Vagina (tissue), 2 donors: ENCODE results near the gene HOXB9. TPM values are rescaled to one million over a fixed set of nuclear protein-coding genes. Genes with fewer than 3 reads are reported as not detected.
A peak's percentile ranks its signal among the peaks of the same experiment; 100 is the strongest.

Source experiments
- DNase-seq, 2 donors: peaks; one replicate each; pipeline ENCODE4 v3.0.0-alpha.2; 2017; ENCODE audit errors: extremely low spot score in 2 of 2
- H3K27ac ChIP-seq: fragments of 200-600 bp; sonication (generic); one replicate; pipeline ENCODE4 v1.5.1; 2019
- H3K27me3 ChIP-seq: fragments of 200-600 bp; sonication (generic); one replicate; pipeline ENCODE4 v1.5.1; 2019
- H3K36me3 ChIP-seq, 2 donors: fragments of 200-600 bp; sonication (generic); one replicate each; pipeline ENCODE4 v1.5.1; 2017 to 2019
- H3K4me1 ChIP-seq: fragments of 200-600 bp; sonication (generic); one replicate; pipeline ENCODE4 v1.5.1; 2019
- H3K4me3 ChIP-seq, 2 donors: fragments of 200-600 bp; sonication (generic); 1 replicate in 1 of 2; 2 replicates in 1 of 2; pipeline ENCODE4 v1.5.1; 2016 to 2019
- H3K9me3 ChIP-seq: fragments of 200-600 bp; sonication (generic); one replicate; pipeline ENCODE4 v1.5.1; 2019
- POLR2A ChIP-seq, 2 donors: fragments of 450-650 bp; IDR thresholded peaks; one replicate each; pipeline ENCODE4 v1.6.1; 2017; ENCODE audit warnings: antibody characterized with exemption in 2 of 2, mild to moderate bottlenecking in 2 of 2, moderate library complexity in 2 of 2
- POLR2AphosphoS5 ChIP-seq, 2 donors: sonication (generic); formaldehyde crosslinking; IDR thresholded peaks; one replicate each; pipeline ENCODE4 v1.9.0; 2017; ENCODE audit warnings: antibody characterized with exemption in 2 of 2, mild to moderate bottlenecking in 2 of 2, low read depth in 1 of 2; ENCODE audit not compliant: insufficient read depth in 1 of 2
- intact Hi-C: fragments of 100-400 bp; cut with DNase I; formaldehyde crosslinking; loops from one replicate; pipeline ENCODE4 v1.15.1; 2023
- total RNA-seq: library from RNA; depleted of rRNA; stranded (reverse); fragments of >200 nt; gene quantifications from one replicate; pipeline ENCODE4 v1.2.3, GENCODE V29; 2016
- TF ChIP-seq, protein P1 (sequence below), 3 experiments: fragments of 450-650 bp in 2 of 3; fragments of 200-600 bp in 1 of 3; sonication (generic) in 1 of 3; IDR thresholded peaks; one replicate each; pipeline ENCODE4 v1.5.1; 2017 to 2019; ENCODE audit warnings: antibody characterized with exemption in 3 of 3, mild to moderate bottlenecking in 2 of 3, moderate library complexity in 2 of 3

The HOXB9 gene
- total RNA-seq, 1 donor from 2014 or later: not detected

DNA sequence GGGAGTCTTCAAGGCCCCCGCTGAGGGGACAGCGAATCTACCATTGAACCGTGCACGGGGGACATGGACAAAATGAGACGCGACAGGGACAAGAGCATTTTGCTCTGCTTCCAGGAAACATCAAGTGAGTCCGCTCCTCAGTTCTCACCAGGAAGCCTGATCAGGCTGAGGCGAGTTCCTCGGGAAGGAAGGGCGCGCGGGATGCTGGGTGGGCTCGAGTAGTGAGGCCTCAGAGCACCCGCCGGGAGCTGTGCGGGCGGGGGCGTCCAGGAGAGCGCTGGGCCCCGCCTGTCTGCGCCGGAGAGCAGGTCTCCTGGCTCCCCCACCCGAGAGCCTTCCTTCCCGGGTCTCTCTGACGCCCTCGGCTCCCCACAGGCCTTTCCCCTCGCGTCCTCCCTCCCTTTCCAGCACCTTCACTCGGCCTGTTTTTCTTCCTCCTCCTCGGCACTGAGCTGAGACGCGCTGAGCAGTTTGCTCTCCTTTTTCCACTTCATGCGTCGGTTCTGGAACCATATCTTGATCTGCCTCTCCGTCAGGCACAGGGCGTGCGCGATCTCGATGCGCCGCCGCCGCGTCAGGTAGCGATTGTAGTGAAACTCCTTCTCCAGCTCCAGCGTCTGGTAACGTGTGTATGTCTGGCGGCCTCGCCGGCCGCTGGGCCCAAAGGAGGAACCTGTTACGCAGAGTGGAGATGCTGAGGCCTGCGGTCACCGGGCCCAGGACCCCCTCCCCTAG, 30.0 kb downstream of the HOXB9 start:
- no peak for DNase-seq
- intact Hi-C loops: loop anchor here (5.0 to 10.0 kb wide), 2 partner anchors 259 to 571 kb away; no protein-coding TSS in a partner anchor
- TF ChIP-seq POLR2AphosphoS5 (IDR thresholded peaks at IDR 0.05; ENCODE audit: insufficient read depth in 1 of 2, low read depth in 1 of 2) (no peak), POLR2A (IDR thresholded peaks at IDR 0.05) (no peak)
- TF ChIP-seq, protein P1, sequence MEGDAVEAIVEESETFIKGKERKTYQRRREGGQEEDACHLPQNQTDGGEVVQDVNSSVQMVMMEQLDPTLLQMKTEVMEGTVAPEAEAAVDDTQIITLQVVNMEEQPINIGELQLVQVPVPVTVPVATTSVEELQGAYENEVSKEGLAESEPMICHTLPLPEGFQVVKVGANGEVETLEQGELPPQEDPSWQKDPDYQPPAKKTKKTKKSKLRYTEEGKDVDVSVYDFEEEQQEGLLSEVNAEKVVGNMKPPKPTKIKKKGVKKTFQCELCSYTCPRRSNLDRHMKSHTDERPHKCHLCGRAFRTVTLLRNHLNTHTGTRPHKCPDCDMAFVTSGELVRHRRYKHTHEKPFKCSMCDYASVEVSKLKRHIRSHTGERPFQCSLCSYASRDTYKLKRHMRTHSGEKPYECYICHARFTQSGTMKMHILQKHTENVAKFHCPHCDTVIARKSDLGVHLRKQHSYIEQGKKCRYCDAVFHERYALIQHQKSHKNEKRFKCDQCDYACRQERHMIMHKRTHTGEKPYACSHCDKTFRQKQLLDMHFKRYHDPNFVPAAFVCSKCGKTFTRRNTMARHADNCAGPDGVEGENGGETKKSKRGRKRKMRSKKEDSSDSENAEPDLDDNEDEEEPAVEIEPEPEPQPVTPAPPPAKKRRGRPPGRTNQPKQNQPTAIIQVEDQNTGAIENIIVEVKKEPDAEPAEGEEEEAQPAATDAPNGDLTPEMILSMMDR (IDR thresholded peaks at IDR 0.05): no peak
- no peak overlapping the region for H3K4me3 ChIP-seq
- peaks cover 6% of the 10 kb centered on the region for H3K27me3 ChIP-seq
- H3K36me3 ChIP-seq: no peaks in the 10 kb centered on the region
- H3K27ac ChIP-seq: no peak overlapping the region
- H3K4me1 ChIP-seq: peaks cover 34% of the 10 kb centered on the region
- H3K9me3 ChIP-seq: no peaks in the 10 kb centered on the region

DNA sequence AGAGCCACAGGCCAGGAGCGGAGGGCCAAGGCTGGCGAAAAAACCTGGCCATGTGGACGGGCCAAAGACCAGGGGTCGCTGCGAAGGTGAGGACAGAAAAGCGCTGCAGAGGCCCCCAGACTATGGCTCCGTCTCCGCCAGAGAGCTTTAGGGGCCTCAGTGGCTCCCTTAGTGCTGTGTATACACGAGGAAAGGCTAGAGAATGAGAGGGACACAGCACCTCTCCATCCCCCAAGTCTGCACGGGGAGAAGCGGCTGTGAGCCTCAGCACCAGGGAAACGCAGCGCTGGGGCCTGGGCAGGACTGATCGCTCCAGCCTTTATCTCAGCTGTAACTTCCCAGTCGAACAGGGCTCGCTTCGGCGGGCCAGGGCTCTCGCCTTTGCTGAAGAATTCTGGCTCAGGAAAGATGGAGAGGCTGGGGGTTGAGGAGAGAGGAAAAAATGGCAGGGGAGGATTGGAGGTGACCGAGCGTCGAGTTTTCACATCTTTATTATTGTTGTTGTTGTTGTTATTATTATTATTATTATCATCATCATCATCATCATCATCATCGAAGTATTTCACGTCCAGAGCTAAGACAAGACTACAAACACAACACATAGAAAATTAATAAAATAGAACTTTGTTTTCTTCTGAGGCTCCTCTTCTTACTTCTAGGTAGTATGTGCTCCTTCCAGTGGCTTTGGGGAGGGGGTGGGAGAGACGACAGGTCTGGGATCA, 30.7 kb downstream of the HOXB9 start:
- intact Hi-C loops: loop anchor here (5.0 to 10.0 kb wide), 2 partner anchors 258 to 571 kb away; no protein-coding TSS in a partner anchor
- Histone ChIP-seq H3K9me3 (no peaks in the 10 kb centered on the region), H3K36me3 (no peaks in the 10 kb centered on the region), H3K27ac (no peak overlapping the region), H3K4me1 (peaks cover 34% of the 10 kb centered on the region), H3K4me3 (no peak overlapping the region), H3K27me3 (peaks cover 6% of the 10 kb centered on the region)
- no peak for DNase-seq
- TF ChIP-seq POLR2A (IDR thresholded peaks at IDR 0.05) (no peak), POLR2AphosphoS5 (IDR thresholded peaks at IDR 0.05; ENCODE audit: insufficient read depth in 1 of 2, low read depth in 1 of 2) (no peak)
- TF ChIP-seq, protein P1 (IDR thresholded peaks at IDR 0.05): no peak

DNA sequence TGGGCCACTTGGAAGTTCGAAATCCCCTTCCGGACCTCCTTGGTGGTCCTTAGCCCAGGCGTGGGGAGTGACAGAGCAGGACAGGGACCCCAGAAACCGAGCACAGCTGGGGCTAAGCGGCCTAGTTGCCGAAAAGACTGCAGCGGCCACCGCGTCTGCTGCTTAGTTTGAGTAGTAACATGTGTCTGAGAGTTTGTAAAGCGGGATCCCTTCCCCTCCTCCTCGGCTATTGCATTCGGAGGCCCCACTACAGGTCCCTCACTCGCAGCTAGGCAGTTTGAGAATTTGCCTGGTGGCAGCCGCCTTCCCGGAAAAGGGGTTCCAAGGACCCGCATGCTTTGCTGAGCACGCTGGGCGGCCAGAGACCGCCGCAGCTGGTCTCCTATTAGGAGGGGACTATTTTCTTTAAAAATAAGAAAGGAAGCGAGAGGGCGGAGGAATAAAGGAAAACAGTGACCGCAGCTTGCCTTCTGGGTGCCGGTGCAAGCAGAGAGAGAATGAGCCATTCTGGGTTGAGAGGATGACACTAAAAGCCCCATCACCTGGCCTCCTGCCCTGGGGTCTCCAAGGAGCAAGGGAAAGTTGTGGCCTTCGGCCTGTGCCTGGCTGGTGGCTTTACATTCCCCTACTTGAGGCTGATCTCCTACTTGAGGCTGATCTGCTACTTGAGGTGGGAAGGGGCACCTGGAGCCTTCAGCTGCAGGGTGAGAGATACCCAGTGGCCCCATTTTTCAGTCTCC, 31.4 kb downstream of the HOXB9 start:
- H3K4me1 ChIP-seq: peaks cover 34% of the 10 kb centered on the region

DNA sequence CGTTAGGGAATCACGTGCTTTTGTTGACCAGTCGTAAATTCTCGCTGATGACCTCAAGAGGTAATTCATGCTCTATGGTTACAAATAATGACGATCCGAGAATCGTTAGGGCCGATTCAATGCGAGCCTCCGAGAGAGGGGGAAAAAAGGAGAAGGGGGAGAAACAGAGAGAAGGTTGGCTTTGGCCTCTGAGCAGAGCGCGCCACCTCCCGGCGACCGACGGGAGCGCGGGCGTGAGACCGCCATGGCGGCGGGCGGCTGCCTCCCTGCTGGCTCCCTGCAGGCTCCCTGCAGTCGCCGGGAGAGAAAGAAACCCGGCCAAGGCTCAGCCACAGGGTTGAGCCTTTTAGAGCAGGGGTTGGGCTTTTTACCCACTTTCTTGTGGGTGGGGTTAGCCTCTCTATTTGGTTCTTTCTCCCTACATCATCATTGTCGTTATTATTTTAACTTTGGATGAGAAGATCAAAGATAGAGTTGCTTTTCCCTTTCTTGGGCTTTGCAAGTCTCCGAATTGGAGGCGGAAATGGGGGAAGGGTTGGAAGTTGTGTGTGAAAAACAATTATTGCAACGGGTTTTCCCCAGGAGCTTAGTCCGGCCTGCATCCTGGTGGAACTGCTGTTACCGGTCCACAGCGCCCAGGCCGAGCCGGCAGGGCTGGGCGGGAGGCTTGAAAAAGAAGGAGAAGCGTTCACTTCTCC, 32.2 kb downstream of the HOXB9 start:
- peaks cover 34% of the 10 kb centered on the region for H3K4me1 ChIP-seq
- no peak for DNase-seq

More for the DNA sequence above, 31.4 kb downstream of the HOXB9 start:
- intact Hi-C loops: loop anchor here (5.0 to 10.0 kb wide), 2 partner anchors 257 to 570 kb away; no protein-coding TSS in a partner anchor
- Histone ChIP-seq H3K36me3 (no peaks in the 10 kb centered on the region), H3K27me3 (peaks cover 6% of the 10 kb centered on the region), H3K4me3 (no peak overlapping the region), H3K9me3 (no peaks in the 10 kb centered on the region), H3K27ac (no peak overlapping the region)
- DNase-seq: no peak
- TF ChIP-seq, protein P1 (IDR thresholded peaks at IDR 0.05): no peak
- TF ChIP-seq POLR2A (IDR thresholded peaks at IDR 0.05) (no peak), POLR2AphosphoS5 (IDR thresholded peaks at IDR 0.05; ENCODE audit: insufficient read depth in 1 of 2, low read depth in 1 of 2) (no peak)

More for the DNA sequence above, 32.2 kb downstream of the HOXB9 start:
- intact Hi-C loops: loop anchor here (10.0 kb wide), 1 partner anchor 569 kb away; no protein-coding TSS in a partner anchor
- TF ChIP-seq, protein P1 (IDR thresholded peaks at IDR 0.05): peak in 2 of 3 experiments; percentile 70 to 75
- TF ChIP-seq POLR2AphosphoS5 (IDR thresholded peaks at IDR 0.05; ENCODE audit: insufficient read depth in 1 of 2, low read depth in 1 of 2): no peak
- H3K27me3 ChIP-seq: peaks cover 6% of the 10 kb centered on the region
- no peaks in the 10 kb centered on the region for H3K36me3 ChIP-seq
- H3K9me3 ChIP-seq: no peaks in the 10 kb centered on the region
- no peak overlapping the region for H3K27ac ChIP-seq
- peak overlapping the region in 1 of 2 donors; percentile 11 for H3K4me3 ChIP-seq
